GM18519 (cell line): ENCODE measurements around the gene CHRM5.
"Not testable (repeated sequence)": the region's sequence is repeated elsewhere in the genome, so short reads cannot be mapped to it uniquely, and the experiment has no call there.

Experiments
- ATAC-seq: cut with Tn5 transposase; IDR thresholded peaks from one replicate; pipeline ENCODE4 v1.9.1; 2021; ENCODE audit warnings: mild to moderate bottlenecking, moderate library complexity; ENCODE audit not compliant: unreplicated experiment, low FRiP score

The CHRM5 gene

GRCh38 chr15:34038023-34038870 is 70.0 kb downstream of the CHRM5 start:
- peak; percentile 44 for ATAC-seq

GRCh38 chr15:34038871-34039789 is 70.8 kb downstream of the CHRM5 start, which contains the start of gene AVEN:
AVEN (minus strand) TSS chr15:34039204; CDS start chr15:34039046, 158 bp downstream.
- ATAC-seq = peak; percentile 32

GRCh38 chr15:34039790-34040113 is 71.5 kb downstream of the CHRM5 start:
- ATAC-seq = no peak

- no peak for ATAC-seq
Measured at GRCh38 chr15:34043391-34043790, 75.1 kb downstream of the CHRM5 start.

- ATAC-seq = no peak
Measured at GRCh38 chr15:34043813-34044212, 75.5 kb downstream of the CHRM5 start.

GRCh38 chr15:34046471-34047145 is 78.3 kb downstream of the CHRM5 start:
- no peak for ATAC-seq

- no peak for ATAC-seq
Measured at GRCh38 chr15:34047893-34048775, 79.8 kb downstream of the CHRM5 start.

- ATAC-seq = no peak
Measured at GRCh38 chr15:34049112-34049511, 80.8 kb downstream of the CHRM5 start.

GRCh38 chr15:34050385-34050784 is 82.1 kb downstream of the CHRM5 start:
- ATAC-seq = not testable (repeated sequence)

- ATAC-seq = no peak
Measured at GRCh38 chr15:34054081-34054707, 85.9 kb downstream of the CHRM5 start.

- ATAC-seq = no peak
Measured at GRCh38 chr15:34055868-34056595, 87.7 kb downstream of the CHRM5 start.

- no peak for ATAC-seq
Measured at GRCh38 chr15:34056911-34057310, 88.6 kb downstream of the CHRM5 start.

- ATAC-seq = no peak
Measured at GRCh38 chr15:34059476-34059875, 91.2 kb downstream of the CHRM5 start.

GRCh38 chr15:34059946-34060345 is 91.6 kb downstream of the CHRM5 start:
- no peak for ATAC-seq

GRCh38 chr15:34064438-34064837 is 96.1 kb downstream of the CHRM5 start:
- ATAC-seq = no peak

GRCh38 chr15:34065261-34065660 is 97.0 kb downstream of the CHRM5 start:
- ATAC-seq = no peak

- no peak for ATAC-seq
Measured at GRCh38 chr15:34065941-34066340, 97.6 kb downstream of the CHRM5 start.

GRCh38 chr15:34070003-34070402 is 101.7 kb downstream of the CHRM5 start:
- ATAC-seq = no peak

GRCh38 chr15:34076785-34077184 is 108.5 kb downstream of the CHRM5 start:
- ATAC-seq = no peak
